Activated CD8-positive, alpha-beta memory T cell treated with anti-CD3 and anti-CD28 coated beads for 48 hours (primary cell): ENCODE data around the gene EMID1.

ENCODE experiments used
- DNase-seq, 3 experiments: peaks; one replicate each; pipeline ENCODE4 v3.0.0-alpha.2; 2020; ENCODE audit warnings: low read depth in 2 of 3, low spot score in 2 of 3

Gene EMID1

GRCh38 chr22:29205594-29206371, at the start of gene EMID1:
TSS of gene EMID1 (plus strand) at chr22:29205896. CDS start at chr22:29206039, 143 bp downstream.
- DNase-seq = no peak

- DNase-seq = no peak
These were observed 49.7 kb upstream of the EMID1 start for GRCh38 chr22:29155966-29156365.

GRCh38 chr22:29156507-29156906, 49.2 kb upstream of the EMID1 start:
- DNase-seq = no peak

- no peak for DNase-seq
These were observed 47.7 kb upstream of the EMID1 start for GRCh38 chr22:29157759-29158535.

- no peak for DNase-seq
These were observed 47.1 kb upstream of the EMID1 start for GRCh38 chr22:29158546-29158945.

- DNase-seq = no peak
These were observed 41.9 kb upstream of the EMID1 start for GRCh38 chr22:29163808-29164207.

GRCh38 chr22:29165321-29166060, 40.2 kb upstream of the EMID1 start:
- DNase-seq = no peak

GRCh38 chr22:29166180-29166579, 39.5 kb upstream of the EMID1 start:
- no peak for DNase-seq

- DNase-seq = peak; percentile 17 to 66 (median 30)
These were observed 38.4 kb upstream of the EMID1 start for GRCh38 chr22:29167032-29167911.

GRCh38 chr22:29171721-29172120, 34.0 kb upstream of the EMID1 start:
- DNase-seq = no peak

- no peak for DNase-seq
These were observed 33.5 kb upstream of the EMID1 start for GRCh38 chr22:29172216-29172615.

- no peak for DNase-seq
These were observed 30.3 kb upstream of the EMID1 start for GRCh38 chr22:29175312-29175835.

- no peak for DNase-seq
These were observed 21.5 kb upstream of the EMID1 start for GRCh38 chr22:29183971-29184848.

GRCh38 chr22:29184849-29185490, 20.7 kb upstream of the EMID1 start:
- no peak for DNase-seq

GRCh38 chr22:29186302-29186701, 19.4 kb upstream of the EMID1 start:
- no peak for DNase-seq

- no peak for DNase-seq
These were observed 17.9 kb upstream of the EMID1 start for GRCh38 chr22:29187831-29188230.

- no peak for DNase-seq
These were observed 15.6 kb upstream of the EMID1 start for GRCh38 chr22:29190051-29190450.

GRCh38 chr22:29190918-29191317, 14.8 kb upstream of the EMID1 start:
- no peak for DNase-seq

- no peak for DNase-seq
These were observed 12.7 kb upstream of the EMID1 start for GRCh38 chr22:29193021-29193420.
